Suprapubic skin (tissue), 4 donors: ENCODE measurements around the gene RICTOR. TPM values are rescaled to one million over a fixed set of nuclear protein-coding genes. Genes with fewer than 3 reads are reported as not detected.

Experiments
- DNase-seq, 2 donors: peaks; one replicate each; pipeline ENCODE4 v3.0.0-alpha.2; 2019; ENCODE audit warnings: low spot score in 2 of 2
- H3K27ac ChIP-seq: fragments of 200-600 bp; sonication (generic); one replicate; pipeline ENCODE4 v1.5.1; 2019
- H3K27me3 ChIP-seq: fragments of 200-600 bp; sonication (generic); one replicate; pipeline ENCODE4 v1.5.1; 2019
- H3K36me3 ChIP-seq: fragments of 200-600 bp; sonication (generic); one replicate; pipeline ENCODE4 v1.5.1; 2019
- H3K4me1 ChIP-seq: fragments of 200-600 bp; sonication (generic); one replicate; pipeline ENCODE4 v1.5.1; 2019
- H3K4me3 ChIP-seq: fragments of 200-600 bp; sonication (generic); one replicate; pipeline ENCODE4 v1.5.1; 2019; ENCODE audit warnings: mild to moderate bottlenecking
- H3K9me3 ChIP-seq: fragments of 200-600 bp; sonication (generic); one replicate; pipeline ENCODE4 v1.5.1; 2019
- CTCF ChIP-seq, 2 donors: fragments of 200-600 bp in 1 of 2; fragments of 450-650 bp in 1 of 2; sonication (generic) in 1 of 2; IDR thresholded peaks; one replicate each; pipeline ENCODE4 v1.5.1; 2016 to 2019; ENCODE audit warnings: antibody characterized with exemption in 2 of 2, mild to moderate bottlenecking in 1 of 2, moderate library complexity in 1 of 2
- EP300 ChIP-seq: sonication (generic); formaldehyde crosslinking; IDR thresholded peaks from one replicate; pipeline ENCODE4 v1.6.1; 2017; ENCODE audit warnings: antibody characterized with exemption
- POLR2A ChIP-seq, 2 donors: fragments of 450-650 bp; IDR thresholded peaks; one replicate each; pipeline ENCODE4 v1.6.1; 2017; ENCODE audit warnings: antibody characterized with exemption in 2 of 2, mild to moderate bottlenecking in 2 of 2, moderate library complexity in 2 of 2
- POLR2AphosphoS5 ChIP-seq, 3 donors: sonication (generic); formaldehyde crosslinking; IDR thresholded peaks; one replicate each; pipeline ENCODE4 v1.6.1; 2017; ENCODE audit warnings: antibody characterized with exemption in 3 of 3
- WGBS: methylation state at CpG from one replicate; pipeline ENCODE4 v1.1.5; 2018; 5-methylcytosine and 5-hydroxymethylcytosine counted together
- total RNA-seq, 4 donors: library from RNA; depleted of rRNA; stranded (reverse); fragments of >200 nt; gene quantifications; one replicate each; pipeline ENCODE4 v1.1.0, GENCODE V29; 2016

RICTOR gene
- total RNA-seq, 4 donors from 2014 or later, result 24.9 to 92.6 (median 28.7) TPM

GRCh38 chr5:39055768-39056398, 18.3 kb downstream of the RICTOR start:
- no peak overlapping the region for H3K27ac ChIP-seq
- peaks cover 31% of the 10 kb centered on the region for H3K4me1 ChIP-seq
- no peak overlapping the region for H3K4me3 ChIP-seq
- DNase-seq, result no peak
- H3K9me3 ChIP-seq, result no peaks in the 10 kb centered on the region
- no peak for TF ChIP-seq CTCF (IDR thresholded peaks at IDR 0.05)
- TF ChIP-seq EP300, result no peak
- no peak for TF ChIP-seq POLR2A (IDR thresholded peaks at IDR 0.05)
- no peak for TF ChIP-seq POLR2AphosphoS5 (IDR thresholded peaks at IDR 0.05)
- H3K36me3 ChIP-seq, result no peaks in the 10 kb centered on the region
- whole genome bisulfite sequencing, result 75% methylated on average over 5 of the region's 5 CpGs
- no peaks in the 10 kb centered on the region for H3K27me3 ChIP-seq

GRCh38 chr5:39055027-39055767, 19.0 kb downstream of the RICTOR start:
- Histone ChIP-seq H3K36me3 (no peaks in the 10 kb centered on the region), H3K27ac (no peak overlapping the region), H3K27me3 (no peaks in the 10 kb centered on the region), H3K4me3 (no peak overlapping the region), H3K9me3 (no peaks in the 10 kb centered on the region), H3K4me1 (peaks cover 31% of the 10 kb centered on the region)
- no peak for DNase-seq
- no peak for TF ChIP-seq POLR2AphosphoS5 (IDR thresholded peaks at IDR 0.05)
- TF ChIP-seq POLR2A (IDR thresholded peaks at IDR 0.05), result no peak
- no peak for TF ChIP-seq EP300
- TF ChIP-seq CTCF (IDR thresholded peaks at IDR 0.05), result no peak
- WGBS, result 71% methylated on average over 3 of the region's 3 CpGs

- Histone ChIP-seq H3K4me1 (peaks cover 26% of the 10 kb centered on the region), H3K27ac (no peak overlapping the region), H3K36me3 (no peaks in the 10 kb centered on the region), H3K4me3 (no peak overlapping the region), H3K9me3 (no peaks in the 10 kb centered on the region), H3K27me3 (no peaks in the 10 kb centered on the region)
- no peak for DNase-seq
- 80% methylated on average over 4 of the region's 4 CpGs for WGBS
- TF ChIP-seq POLR2A (IDR thresholded peaks at IDR 0.05) (no peak), POLR2AphosphoS5 (IDR thresholded peaks at IDR 0.05) (no peak), CTCF (IDR thresholded peaks at IDR 0.05) (no peak), EP300 (no peak)
Measured at GRCh38 chr5:39053189-39053588, 21.0 kb downstream of the RICTOR start.

- Histone ChIP-seq H3K27ac (no peak overlapping the region), H3K27me3 (no peaks in the 10 kb centered on the region), H3K4me3 (no peak overlapping the region), H3K9me3 (no peaks in the 10 kb centered on the region), H3K36me3 (no peaks in the 10 kb centered on the region), H3K4me1 (peaks cover 24% of the 10 kb centered on the region)
- 92% methylated on average over 3 of the region's 3 CpGs for WGBS
- TF ChIP-seq CTCF (IDR thresholded peaks at IDR 0.05), result no peak
- TF ChIP-seq POLR2A (IDR thresholded peaks at IDR 0.05), result no peak
- TF ChIP-seq EP300, result no peak
- TF ChIP-seq POLR2AphosphoS5 (IDR thresholded peaks at IDR 0.05), result no peak
- no peak for DNase-seq
Measured at GRCh38 chr5:39052141-39052540, 22.1 kb downstream of the RICTOR start.

- WGBS, result 95% methylated on average over 1 of the region's 1 CpG
- TF ChIP-seq CTCF (IDR thresholded peaks at IDR 0.05) (no peak), POLR2A (IDR thresholded peaks at IDR 0.05) (no peak), POLR2AphosphoS5 (IDR thresholded peaks at IDR 0.05) (no peak), EP300 (no peak)
- H3K36me3 ChIP-seq, result no peaks in the 10 kb centered on the region
- no peak overlapping the region for H3K27ac ChIP-seq
- peaks cover 9% of the 10 kb centered on the region for H3K4me1 ChIP-seq
- no peaks in the 10 kb centered on the region for H3K9me3 ChIP-seq
- no peaks in the 10 kb centered on the region for H3K27me3 ChIP-seq
- no peak overlapping the region for H3K4me3 ChIP-seq
- DNase-seq, result no peak
Measured at GRCh38 chr5:39049315-39049714, 24.9 kb downstream of the RICTOR start.
